Stimulated activated CD8-positive, alpha-beta memory T cell treated with anti-CD3 and anti-CD28 coated beads, Interleukin-15, amount 100 ng/mL, for 24 hours (primary cell): ENCODE results near the gene TIMM17B.
A peak's percentile ranks its signal among the peaks of the same experiment; 100 is the strongest.

Experiments
- DNase-seq: peaks from one replicate; pipeline ENCODE4 v3.0.0-alpha.2; 2020; ENCODE audit warnings: low read depth

Gene TIMM17B

GRCh38 chrX:48897625-48898306 lies at the start of gene TIMM17B, which contains the start of gene PQBP1:
Gene TIMM17B (minus strand): TSS chrX:48897768. CDS start chrX:48897749, 19 bp downstream.
Gene PQBP1 (plus strand): TSS chrX:48897930. CDS start chrX:48898510, 580 bp downstream.
- peak; percentile 53 for DNase-seq

- no peak for DNase-seq
Observed at GRCh38 chrX:48945517-48946348, 48.2 kb upstream of the TIMM17B start.

- no peak for DNase-seq
Observed at GRCh38 chrX:48942895-48943294, 45.3 kb upstream of the TIMM17B start.

GRCh38 chrX:48940404-48940955 lies 42.9 kb upstream of the TIMM17B start:
- no peak for DNase-seq

GRCh38 chrX:48939524-48940228 lies 42.1 kb upstream of the TIMM17B start:
- DNase-seq = no peak

- DNase-seq = no peak
Observed at GRCh38 chrX:48938721-48939425, 41.3 kb upstream of the TIMM17B start.

GRCh38 chrX:48937054-48937907 lies 39.7 kb upstream of the TIMM17B start:
- peak; percentile 65 for DNase-seq

GRCh38 chrX:48936429-48937053 lies 39.0 kb upstream of the TIMM17B start:
- DNase-seq = no peak

GRCh38 chrX:48935301-48935670 lies 37.7 kb upstream of the TIMM17B start:
- no peak for DNase-seq

GRCh38 chrX:48934581-48935300 lies 37.2 kb upstream of the TIMM17B start:
- no peak for DNase-seq

GRCh38 chrX:48933757-48934156 lies 36.2 kb upstream of the TIMM17B start:
- DNase-seq = no peak

- DNase-seq = no peak
Observed at GRCh38 chrX:48927736-48928382, 30.3 kb upstream of the TIMM17B start.

GRCh38 chrX:48927123-48927522 lies 29.6 kb upstream of the TIMM17B start:
- DNase-seq = no peak

- DNase-seq = no peak
Observed at GRCh38 chrX:48924270-48924669, 26.7 kb upstream of the TIMM17B start.

GRCh38 chrX:48923771-48924170 lies 26.2 kb upstream of the TIMM17B start:
- DNase-seq = no peak

GRCh38 chrX:48920718-48921104 lies 23.1 kb upstream of the TIMM17B start:
- DNase-seq = no peak

GRCh38 chrX:48919947-48920717 lies 22.6 kb upstream of the TIMM17B start:
- DNase-seq = no peak

- DNase-seq = no peak
Observed at GRCh38 chrX:48919360-48919841, 21.8 kb upstream of the TIMM17B start.
